Fibroblast of upper back skin (primary cell): Measurements from ENCODE around the gene CFAP210.

Experiments
- DNase-seq: peaks from one replicate; pipeline ENCODE4 v3.0.0-alpha.2; 2013

CFAP210 gene, protein sequence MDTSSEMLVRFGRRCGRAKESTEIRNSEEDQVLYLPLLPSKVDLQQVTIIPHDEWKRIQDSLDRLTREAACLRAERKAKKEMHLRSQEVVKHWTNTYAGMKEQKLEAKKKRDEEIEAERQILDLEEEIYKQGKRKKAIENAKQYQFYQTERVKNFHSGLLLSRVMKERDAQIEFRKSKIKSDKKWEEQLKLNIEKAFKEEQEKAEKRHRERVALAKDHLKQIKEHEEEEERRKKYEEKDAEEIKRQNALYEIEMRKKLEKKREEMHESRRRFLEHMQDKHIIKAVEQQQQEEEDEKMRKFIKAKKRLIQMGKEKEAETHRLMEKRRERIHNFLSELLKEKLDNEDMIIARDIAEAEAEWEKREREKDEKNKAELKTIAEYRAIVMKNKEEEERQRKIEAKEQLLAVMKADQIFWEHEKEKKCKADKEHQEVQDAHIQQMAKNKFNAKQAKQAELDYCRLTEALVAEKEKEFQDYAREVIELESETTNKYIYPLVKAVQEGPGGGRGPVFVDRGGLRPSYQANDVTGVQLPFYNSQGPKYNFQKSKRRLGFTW

GRCh38 chr2:169694113-169694893 is at the start of gene CFAP210, which contains the start of gene PHOSPHO2:
Gene CFAP210 (minus strand): TSS chr2:169694405. CDS start chr2:169694327, 78 bp downstream.
Gene PHOSPHO2 (plus strand): TSS chr2:169694469. CDS start chr2:169700972, 6,503 bp downstream.
- peak; percentile 96 for DNase-seq

- DNase-seq, result no peak
Measured at GRCh38 chr2:169743549-169743948, 49.3 kb upstream of the CFAP210 start.

DNA sequence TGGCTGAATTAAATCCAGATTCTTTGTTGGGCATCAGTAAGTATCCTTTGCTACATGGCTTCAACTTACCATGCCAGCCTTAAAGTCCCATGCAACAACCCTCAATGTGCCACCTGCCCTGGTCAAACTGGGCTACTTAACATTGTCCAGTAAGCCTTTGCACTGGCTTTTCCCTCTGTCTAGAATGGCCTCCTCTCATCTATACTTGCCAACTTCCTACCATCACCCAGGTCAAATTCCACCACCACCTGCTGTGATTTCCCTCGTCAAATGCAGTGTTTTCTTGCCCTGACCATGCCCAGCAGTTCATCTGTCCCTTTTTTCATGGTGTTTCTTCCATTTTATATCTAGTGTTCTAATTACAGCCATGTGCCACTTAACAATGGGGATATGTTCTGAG is 45.1 kb upstream of the CFAP210 start:
- DNase-seq, result no peak

DNA sequence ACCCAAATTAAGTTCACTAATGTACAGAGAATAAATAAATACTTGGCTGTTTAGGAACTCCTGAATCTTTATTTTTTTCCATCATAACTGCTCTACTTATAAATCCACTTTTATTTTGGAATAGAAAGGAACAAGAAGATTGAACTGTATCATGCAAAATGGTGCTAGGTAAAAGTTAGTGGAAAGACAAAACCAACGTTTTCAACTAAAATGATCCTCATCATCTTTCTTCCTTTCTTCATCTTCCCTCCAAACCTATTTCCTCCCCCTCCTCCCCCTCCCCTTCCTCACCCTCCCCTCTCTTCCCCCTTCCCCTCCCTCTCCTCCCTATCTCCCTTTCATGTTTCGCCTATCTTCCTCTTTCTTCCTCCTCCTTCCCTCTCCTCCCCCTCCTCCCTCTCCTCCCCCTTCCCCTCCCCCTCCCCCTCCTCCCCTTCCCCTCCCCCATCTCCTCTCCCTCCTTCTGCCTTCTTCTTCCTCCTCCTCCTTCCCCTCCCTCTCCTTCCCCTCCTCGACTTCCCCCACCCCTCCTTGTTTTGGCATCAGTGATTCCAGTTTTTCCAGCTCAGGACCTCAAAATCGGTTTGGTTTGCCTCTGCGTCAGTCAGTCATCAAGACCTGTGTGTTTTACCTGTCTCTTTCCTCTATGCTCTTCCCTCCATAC is 44.5 kb upstream of the CFAP210 start:
- DNase-seq, result no peak

DNA sequence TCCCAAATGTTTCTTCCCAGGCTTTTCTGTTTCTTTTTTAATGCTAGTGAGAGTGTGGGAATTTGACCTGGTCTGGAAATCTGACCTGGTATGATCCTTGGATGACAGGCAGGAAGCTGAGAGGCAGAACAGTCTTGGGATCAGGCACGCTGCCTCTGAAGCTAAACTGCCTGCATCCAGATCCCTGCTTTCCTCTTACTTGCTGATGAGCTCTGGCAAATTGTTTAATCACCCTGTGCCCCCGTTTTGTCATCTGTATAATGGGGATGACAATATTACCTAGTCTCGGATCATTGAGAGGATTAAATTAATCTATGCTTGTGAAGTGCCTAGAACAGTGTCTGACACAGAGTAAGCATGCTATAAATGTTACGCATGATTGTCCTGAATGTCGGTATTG is 42.7 kb upstream of the CFAP210 start:
- DNase-seq, result no peak

DNA sequence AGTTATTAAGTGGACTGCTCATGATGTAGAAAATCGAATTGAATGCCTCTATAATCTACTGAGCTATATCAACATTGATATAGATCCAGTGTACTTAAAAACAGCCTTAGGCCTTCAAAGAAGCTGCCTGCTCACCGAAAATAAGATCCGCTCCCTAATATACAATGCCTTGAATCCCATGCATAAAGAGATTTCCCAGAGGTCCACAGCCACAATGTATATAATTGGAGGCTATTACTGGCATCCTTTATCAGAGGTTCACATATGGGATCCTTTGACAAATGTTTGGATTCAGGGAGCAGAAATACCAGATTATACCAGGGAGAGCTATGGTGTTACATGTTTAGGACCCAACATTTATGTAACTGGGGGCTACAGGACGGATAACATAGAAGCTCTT is 41.4 kb upstream of the CFAP210 start:
- no peak for DNase-seq

- no peak for DNase-seq
Measured at GRCh38 chr2:169734169-169734847, 40.1 kb upstream of the CFAP210 start.

DNA sequence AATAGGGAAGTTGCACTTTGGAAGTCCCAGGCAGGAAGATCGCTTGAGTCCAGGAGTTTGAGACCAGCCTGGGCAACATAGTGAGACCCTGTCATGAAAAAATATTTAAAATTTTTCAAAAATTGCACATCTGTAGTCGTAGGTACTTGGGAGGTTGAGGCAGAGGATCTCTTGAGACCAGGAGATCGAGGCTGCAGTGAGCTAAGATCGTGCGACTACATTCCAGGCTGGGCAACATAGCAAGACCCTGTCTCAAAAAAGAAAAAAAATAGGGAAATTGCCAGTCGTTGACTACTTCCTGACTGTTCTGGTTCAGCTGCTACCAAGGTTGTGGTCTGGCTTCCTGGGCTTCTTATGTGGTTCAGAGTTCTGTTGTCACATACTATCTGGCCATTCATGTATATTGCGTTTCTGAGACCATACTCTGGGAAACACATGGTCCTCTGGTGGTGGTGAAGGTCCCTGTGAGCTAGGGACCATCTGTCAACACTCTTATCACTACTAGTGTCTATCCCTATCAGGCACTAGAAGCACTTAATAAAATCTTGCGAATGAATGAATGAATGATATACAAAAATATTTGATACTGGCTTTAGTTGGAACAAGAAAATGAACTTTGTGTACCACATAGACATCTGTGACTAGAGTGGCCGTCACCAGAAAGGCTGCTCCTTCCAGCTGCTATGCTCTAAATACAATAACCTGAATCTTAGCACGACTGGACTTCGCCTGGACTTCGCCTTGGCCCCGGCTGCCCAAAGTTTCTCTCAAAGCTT is 38.6 kb upstream of the CFAP210 start:
- no peak for DNase-seq

- no peak for DNase-seq
Measured at GRCh38 chr2:169732075-169732474, 37.9 kb upstream of the CFAP210 start.

DNA sequence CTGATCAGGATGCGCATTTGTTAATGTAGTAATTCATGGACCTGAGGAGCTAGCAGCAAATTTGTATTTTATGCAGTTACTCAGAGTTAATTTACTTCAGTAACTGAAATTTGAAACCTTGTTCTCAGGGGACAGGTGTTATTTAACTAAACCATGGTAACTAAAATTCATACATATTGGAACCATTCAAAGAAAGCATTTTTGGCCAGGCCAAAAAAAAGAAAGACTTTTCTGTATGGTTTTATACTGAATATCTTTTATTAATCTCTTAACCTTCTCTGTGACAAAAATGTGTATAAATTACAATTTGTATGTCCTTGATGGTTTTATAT is 35.0 kb upstream of the CFAP210 start:
- DNase-seq, result no peak

DNA sequence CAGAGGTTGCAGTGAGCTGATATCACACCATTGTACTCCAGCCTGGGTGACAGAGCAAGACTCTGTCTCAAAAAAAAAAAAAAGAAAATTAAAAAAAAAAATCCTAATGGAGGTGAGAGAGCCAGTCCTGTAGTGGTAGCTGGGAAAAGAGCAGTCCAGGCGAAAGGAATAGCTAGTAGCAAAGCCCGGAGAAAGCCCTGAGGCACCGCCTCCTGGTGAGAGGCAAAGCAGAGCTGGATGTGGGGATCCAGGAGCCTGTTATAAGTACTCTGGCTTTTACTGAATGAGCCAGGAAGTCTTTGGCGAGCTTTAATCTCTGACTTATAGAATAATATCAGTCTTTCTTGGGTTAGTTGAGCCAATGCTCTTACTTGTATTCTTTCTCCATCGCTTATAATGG is 32.9 kb upstream of the CFAP210 start:
- no peak for DNase-seq

GRCh38 chr2:169721016-169721415 is 26.8 kb upstream of the CFAP210 start:
- no peak for DNase-seq

GRCh38 chr2:169718930-169719504 is 24.8 kb upstream of the CFAP210 start:
- DNase-seq, result no peak

GRCh38 chr2:169717691-169718063 is 23.5 kb upstream of the CFAP210 start:
- DNase-seq, result no peak

DNA sequence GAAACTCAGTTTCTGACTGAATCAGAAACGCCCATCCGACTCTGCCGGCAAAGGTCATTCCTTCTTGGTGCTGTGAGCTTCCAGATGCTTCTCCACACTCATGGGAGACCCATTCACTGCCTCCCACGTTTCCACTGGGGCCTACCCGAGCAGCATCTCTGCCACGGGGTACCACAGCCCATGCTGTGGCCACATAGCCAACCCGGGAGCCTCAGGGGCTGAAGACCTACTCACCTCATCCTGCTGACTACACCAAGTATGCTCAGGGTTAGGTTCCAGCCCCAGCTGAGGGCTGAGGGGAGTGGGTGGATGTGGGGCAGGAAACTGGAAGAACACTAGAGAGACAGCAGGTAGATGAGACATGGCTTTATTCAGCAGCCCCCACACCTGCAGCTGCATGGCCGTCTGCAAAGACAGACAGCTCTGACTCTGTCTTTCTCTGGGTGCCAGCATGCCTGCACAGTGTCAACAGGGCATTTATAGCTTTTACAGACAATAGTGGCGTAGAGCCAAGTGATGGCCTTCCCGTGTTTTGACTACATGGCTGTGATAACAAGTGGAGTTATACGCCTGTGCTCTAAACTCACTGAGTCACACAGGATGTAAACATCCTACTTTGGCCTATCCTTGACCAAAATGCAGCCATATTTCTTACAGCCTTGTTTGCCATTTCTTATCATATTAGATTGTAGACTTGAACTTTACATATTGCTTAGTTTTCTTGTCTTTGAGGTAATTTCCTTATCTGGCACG is 22.9 kb upstream of the CFAP210 start:
- no peak for DNase-seq

- DNase-seq, result peak; percentile 77
Measured at GRCh38 chr2:169716238-169716886, 22.2 kb upstream of the CFAP210 start.

DNA sequence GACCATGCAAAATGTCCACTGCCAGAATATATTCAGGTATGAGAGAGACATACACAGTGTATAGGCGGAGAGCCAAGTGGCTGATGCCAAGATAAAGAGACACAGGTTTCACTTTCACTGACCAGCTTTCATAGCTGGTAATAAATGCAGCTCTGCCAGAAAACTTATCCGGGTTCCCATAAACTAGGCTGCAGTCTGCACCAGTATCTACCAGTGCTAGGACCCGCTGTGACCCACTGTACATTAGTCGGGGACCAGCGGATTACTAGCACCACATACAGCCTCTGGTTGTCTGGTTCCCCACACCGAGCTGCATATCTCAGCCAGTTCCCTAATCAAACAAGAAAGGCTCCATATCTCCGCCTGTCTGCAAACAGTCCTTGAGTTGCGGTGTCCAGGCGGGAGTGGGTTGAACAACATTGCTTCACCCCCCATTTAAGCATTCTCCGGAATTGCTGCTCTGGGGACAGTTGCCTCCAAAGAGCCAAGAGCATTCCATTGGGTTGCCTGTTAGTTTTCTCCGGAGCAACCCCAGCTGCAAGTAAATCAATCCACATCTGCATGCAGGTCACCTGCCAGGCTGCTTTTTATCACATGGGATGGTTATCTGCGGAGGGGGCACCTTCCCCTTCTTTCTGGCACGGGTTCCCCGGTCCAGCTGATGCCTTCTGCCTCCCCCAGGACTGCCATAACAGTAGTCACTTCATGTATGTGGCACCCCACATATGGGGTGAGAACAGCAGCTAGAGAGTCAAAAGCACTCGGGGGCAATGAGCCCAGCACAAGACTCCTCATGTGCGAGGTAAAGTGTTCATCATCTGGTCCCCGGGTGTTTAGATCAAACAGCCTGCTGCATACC is 21.4 kb upstream of the CFAP210 start:
- no peak for DNase-seq

DNA sequence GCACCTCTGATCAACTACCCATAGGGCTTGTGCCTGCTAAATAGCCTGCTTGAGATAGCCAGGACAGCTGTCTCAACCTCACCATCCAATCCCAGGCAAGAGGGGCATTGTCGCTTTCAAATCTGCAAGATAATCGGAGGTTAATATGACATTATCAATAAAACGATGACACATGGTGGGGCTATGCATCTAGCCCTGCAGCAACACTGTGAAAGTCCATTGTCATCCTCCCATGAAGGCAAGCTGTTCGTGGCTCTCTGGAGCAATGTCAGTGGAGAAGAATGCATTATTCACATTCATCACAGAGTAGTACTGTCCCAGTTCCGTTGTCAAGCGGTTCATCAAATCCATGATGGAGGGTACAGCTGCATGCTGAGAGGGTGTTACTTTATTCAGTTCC is 20.5 kb upstream of the CFAP210 start:
- no peak for DNase-seq

DNA sequence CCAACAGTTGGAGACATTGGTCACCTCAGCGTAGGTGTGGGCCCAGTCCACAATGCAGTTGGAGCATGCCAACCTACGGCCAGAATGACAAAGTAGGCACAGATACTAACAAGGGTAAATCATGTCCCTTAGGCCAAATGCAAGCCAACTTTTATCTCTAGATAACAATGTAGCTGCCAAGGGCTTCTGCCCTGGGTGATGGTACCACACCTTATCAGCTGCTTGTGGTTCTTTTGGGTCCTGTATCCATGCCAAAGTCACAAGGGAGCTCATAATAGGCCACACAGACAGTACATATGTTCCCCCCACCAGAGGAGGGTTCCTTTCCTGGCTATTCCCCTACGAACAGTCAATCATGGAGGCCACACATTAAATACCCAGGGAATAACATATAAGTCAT is 19.1 kb upstream of the CFAP210 start:
- no peak for DNase-seq
